ENCODE data around the gene LIPH. TPM values are rescaled to one million over a fixed set of nuclear protein-coding genes. Genes with fewer than 3 reads are reported as not detected.

LIPH gene
- total RNA-seq, 1 donor = under 0.01 TPM

DNA sequence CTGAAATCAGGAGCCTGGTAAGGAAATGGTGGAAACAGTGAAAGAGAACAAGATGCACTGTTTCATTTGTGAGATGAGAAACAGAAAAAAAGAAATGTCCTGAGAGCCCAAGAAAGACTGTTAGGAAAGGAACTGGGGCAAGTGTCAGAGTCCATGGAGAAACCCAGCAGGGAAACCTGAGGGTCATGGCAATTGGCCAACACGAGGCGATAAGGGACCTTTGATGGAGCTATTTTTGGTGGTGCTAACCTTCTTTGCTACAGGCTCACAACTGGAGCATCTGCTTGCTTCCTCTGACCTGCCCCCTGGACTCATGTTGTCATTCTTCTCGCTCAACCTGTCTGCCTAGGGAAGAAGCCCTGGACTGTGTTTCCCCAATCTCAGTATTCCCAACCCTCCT lies 49.4 kb downstream of the LIPH start:
- TF ChIP-seq, protein P1, sequence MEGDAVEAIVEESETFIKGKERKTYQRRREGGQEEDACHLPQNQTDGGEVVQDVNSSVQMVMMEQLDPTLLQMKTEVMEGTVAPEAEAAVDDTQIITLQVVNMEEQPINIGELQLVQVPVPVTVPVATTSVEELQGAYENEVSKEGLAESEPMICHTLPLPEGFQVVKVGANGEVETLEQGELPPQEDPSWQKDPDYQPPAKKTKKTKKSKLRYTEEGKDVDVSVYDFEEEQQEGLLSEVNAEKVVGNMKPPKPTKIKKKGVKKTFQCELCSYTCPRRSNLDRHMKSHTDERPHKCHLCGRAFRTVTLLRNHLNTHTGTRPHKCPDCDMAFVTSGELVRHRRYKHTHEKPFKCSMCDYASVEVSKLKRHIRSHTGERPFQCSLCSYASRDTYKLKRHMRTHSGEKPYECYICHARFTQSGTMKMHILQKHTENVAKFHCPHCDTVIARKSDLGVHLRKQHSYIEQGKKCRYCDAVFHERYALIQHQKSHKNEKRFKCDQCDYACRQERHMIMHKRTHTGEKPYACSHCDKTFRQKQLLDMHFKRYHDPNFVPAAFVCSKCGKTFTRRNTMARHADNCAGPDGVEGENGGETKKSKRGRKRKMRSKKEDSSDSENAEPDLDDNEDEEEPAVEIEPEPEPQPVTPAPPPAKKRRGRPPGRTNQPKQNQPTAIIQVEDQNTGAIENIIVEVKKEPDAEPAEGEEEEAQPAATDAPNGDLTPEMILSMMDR (IDR thresholded peaks at IDR 0.05; ENCODE audit: insufficient read depth, low read depth, low read length) = no peak
- no peak overlapping the region for H3K4me3 ChIP-seq (ENCODE audit: low read depth, low read length)
- DNase-seq (ENCODE audit: low read depth) = no peak

- TF ChIP-seq, protein P1 (IDR thresholded peaks at IDR 0.05; ENCODE audit: insufficient read depth, low read depth, low read length) = no peak
- peak within 1 kb of the TSS; percentile 98 for H3K4me3 ChIP-seq (ENCODE audit: low read depth, low read length)
- DNase-seq (ENCODE audit: low read depth) = peak; percentile 86
Measured at GRCh38 chr3:185498503-185499396, 53.6 kb downstream of the LIPH start, which contains the start of gene TMEM41A. TSS of gene TMEM41A (minus strand) at chr3:185499035. CDS start at chr3:185498961, 74 bp downstream.

GRCh38 chr3:185490241-185490640 lies 62.1 kb downstream of the LIPH start:
- TF ChIP-seq, protein P1 (IDR thresholded peaks at IDR 0.05; ENCODE audit: insufficient read depth, low read depth, low read length) = no peak
- H3K4me3 ChIP-seq (ENCODE audit: low read depth, low read length) = no peak overlapping the region
- DNase-seq (ENCODE audit: low read depth) = no peak

DNA sequence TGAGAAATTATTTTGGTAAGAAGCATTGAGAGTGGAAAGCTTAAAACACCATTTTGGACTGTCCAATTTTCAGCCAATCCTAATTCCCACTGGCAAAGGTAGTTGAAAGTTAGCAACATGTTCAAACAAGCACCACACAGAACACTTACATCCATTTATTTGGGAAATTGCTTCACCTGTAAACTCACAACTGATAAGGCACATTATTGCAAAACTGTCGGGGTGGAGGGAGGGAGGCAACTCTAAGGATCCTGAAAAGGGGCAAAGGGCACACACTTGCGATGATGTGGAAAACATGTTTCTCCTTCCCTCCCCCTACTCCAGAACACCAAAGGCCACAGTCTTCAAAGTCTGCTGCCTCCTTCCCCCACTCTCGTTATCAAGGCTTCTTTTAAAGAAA lies 62.9 kb downstream of the LIPH start:
- TF ChIP-seq, protein P1 (IDR thresholded peaks at IDR 0.05; ENCODE audit: insufficient read depth, low read depth, low read length) = no peak
- no peak for DNase-seq (ENCODE audit: low read depth)
- H3K4me3 ChIP-seq (ENCODE audit: low read depth, low read length) = no peak overlapping the region

GRCh38 chr3:185488465-185488864 lies 63.9 kb downstream of the LIPH start:
- DNase-seq (ENCODE audit: low read depth) = no peak
- H3K4me3 ChIP-seq (ENCODE audit: low read depth, low read length) = no peak overlapping the region
- TF ChIP-seq, protein P1 (IDR thresholded peaks at IDR 0.05; ENCODE audit: insufficient read depth, low read depth, low read length) = no peak

GRCh38 chr3:185486394-185486793 lies 66.0 kb downstream of the LIPH start:
- TF ChIP-seq, protein P1 (IDR thresholded peaks at IDR 0.05; ENCODE audit: insufficient read depth, low read depth, low read length) = no peak
- H3K4me3 ChIP-seq (ENCODE audit: low read depth, low read length) = no peak overlapping the region
- DNase-seq (ENCODE audit: low read depth) = no peak

All from fibroblast of villous mesenchyme (primary cell).